GM19463 (cell line): ENCODE data around the gene SF3A1.
"Not testable (repeated sequence)": the region's sequence is repeated elsewhere in the genome, so short reads cannot be mapped to it uniquely, and the experiment has no call there.

Experiments
- ATAC-seq: cut with Tn5 transposase; IDR thresholded peaks from one replicate; pipeline ENCODE4 v1.9.1; 2021; ENCODE audit warnings: mild to moderate bottlenecking, moderate library complexity; ENCODE audit not compliant: unreplicated experiment

Gene SF3A1

DNA sequence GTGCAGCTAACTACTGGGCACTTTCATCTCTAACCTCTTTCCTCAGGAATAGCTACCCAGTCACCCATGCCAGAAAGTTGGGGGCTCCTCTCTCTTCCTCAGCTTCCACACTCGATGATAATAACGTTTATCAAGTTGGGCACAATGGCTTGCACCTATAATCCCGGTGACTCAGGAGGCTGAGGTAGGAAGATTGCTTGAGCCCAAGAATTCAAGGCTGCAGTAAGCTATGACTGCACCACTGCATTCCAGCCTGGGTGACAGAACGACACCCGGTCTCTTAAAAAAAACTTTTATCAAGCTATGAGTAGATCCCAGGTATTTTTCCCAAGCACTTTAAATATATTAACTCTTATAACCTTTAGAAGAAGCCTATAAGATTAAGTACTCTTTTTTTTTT, 2.0 kb downstream of the SF3A1 start:
- no peak for ATAC-seq

DNA sequence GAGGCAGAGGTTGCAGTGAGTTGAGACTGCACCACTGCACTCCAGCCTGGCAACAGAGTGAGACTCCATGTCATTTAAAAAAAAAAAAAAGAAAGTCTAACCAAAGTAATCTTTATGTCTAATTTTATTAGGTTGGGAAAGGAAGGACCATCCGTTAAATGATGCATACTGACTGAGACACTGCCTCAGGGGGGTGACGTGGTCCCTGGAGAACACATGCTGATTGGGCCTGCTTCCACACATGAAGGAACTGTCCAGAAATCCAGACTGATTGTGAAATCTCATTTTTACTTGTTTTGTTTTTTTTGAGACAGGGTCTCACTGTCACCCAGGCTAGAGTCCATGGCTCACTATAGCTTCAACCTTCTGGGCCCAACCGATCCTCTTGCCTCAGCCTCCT, 5.5 kb downstream of the SF3A1 start:
- ATAC-seq, result no peak

DNA sequence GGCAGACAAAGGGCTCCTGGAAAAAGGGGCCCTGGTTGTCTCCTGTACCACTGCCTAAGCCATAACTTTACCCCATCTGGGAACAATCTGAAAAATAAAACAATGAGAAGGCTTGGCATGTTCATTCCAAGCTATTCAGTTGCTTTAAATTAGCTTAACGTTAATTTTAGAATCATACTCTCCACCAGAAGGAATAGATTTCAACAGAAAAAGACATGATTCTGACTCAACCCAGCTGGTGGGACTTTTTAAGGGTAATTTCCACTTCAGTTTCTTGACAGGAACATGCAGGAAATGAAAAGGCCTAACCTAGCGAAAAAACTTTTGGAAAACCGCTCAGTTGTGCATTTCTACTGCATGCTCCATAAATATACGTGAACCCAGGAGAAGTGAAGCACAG, 7.9 kb downstream of the SF3A1 start:
- no peak for ATAC-seq

DNA sequence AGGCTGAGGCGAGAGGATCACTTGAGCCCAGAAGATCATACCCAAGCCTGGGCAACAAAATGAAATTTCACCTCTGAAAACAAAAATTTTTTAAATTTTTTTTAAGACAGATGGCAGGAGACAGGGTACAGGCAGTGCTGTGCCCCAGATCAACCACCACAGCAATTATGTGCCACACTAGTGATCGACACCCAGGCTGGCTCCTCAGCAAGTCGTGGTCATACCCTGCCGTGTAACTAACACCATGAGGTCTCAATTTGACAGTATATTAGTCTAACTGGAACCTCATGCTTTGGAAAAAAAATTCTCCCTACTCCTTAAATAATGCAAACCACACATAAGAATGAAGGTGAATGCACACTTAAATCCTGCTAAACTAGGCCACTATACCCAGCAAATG, 8.3 kb downstream of the SF3A1 start:
- no peak for ATAC-seq

DNA sequence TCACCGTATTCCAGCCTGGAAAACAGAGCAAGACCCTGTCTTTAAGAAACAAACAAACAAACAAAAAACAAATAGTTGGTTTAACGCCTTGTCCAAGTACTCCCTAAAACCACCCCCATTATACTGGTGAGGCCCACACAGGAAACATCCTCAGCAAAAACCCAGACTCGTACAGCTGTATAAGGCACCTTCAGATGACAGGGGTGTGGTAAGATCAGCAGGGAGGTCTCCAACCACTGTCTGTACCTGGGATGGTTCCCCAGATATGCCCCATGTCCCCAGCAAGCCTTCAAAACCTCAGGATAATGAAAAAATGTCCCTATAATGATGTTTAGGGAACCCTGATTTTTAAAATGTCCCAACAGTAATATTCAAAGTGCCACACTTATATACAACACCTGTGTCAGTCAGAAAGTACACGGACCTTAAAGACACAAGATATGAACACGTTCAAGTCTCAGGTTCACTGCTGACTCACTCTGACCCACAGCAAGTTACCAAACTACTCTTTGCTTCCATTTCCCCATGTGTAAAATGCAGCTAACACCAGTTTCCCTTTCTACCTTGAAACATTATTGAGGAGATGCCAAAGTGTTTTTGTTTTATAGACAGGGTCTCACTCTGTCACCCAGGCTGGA, 9.3 kb downstream of the SF3A1 start:
- ATAC-seq, result no peak

DNA sequence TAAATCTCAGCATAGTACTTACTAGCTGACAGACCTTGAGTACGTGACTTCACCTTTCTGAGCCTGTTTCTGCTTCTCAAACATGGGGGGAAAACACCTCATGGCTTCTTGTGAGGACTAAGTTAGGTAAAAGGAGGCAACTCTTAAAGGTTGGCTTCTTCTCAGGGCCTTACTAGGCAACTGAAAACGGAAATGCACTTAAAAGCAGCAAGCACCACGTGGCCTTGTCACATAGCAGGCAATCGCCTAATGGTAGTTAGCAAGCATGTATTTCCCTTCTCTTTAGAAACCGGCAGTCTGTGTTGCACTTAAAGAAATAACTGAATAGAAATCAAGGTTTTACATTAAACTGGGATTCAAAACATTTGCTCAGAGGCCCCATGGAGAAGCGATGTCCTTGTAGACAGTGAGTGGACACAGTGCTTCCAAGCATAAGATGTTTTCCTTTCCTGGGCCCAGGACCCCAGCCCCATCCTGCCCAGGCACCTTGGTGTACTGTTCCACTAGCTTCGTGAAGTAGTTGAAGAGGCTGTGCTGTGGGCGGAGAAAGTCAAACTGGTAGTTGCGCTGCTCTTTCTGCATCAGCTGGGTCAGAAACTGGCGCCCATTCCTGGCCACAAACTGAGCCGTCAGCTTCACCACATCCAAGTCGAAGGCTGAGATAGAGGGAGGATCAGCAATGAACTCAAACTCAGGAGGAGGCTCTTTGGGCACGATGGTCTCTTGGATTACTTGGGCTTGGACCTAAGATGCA, 12.1 kb downstream of the SF3A1 start:
- ATAC-seq, result no peak

DNA sequence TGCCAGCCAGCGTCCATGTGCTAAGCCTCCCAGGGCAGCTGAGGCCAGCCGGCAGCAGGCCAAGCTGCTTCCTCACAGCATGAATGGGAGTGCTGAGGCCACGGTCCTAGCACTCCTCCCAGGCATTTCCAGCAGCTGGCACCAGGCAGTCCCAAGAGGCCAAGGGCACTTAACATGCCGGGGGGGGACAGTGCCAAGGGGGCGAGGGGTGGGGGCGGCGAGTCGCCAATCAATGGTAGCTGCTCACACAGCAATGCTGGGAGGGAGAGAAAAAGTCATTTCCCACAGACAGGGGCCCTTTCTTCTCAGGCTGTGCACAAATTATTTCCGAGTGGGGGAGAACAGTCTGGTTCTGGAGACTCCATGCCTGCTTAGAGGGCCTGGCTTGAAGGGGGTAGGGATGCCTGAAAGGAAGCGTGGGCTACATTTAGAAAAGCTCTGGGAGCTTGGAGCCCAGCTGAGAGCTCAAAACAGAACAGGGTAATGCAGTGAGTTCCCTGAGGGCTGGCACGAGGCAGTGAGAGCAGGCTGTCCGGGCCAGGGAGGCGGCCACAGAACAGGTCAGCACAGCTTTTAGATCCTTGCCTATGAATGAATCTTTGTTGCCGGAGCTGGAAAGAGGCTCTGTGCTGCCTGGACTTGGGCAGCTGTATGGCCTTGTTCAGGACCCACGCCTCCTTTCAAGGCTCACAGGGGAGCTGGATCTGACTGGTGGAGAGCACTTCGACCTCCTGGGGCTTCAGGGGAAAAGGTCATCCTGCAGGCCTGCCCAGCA, 15.6 kb downstream of the SF3A1 start:
- no peak for ATAC-seq

DNA sequence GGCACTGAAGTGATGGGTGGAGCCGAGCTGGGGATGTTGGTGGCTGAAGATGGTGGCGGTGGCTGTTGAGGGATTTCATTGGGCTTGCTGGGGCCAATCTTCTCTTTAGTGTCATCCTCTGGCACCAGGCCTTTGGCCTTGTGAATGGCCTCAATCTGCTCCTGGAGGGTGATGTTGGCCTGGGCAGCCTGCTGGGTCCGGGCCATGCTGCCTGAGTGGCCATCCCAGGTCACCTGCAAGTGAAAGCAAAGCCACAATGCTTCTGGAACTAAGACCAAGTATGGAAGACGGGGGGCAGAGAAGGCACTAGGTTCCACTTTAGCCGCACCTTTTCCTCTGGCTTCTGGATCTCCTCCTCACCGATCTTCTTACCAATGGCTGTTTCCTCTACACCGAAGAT, 17.9 kb downstream of the SF3A1 start:
- ATAC-seq, result no peak

DNA sequence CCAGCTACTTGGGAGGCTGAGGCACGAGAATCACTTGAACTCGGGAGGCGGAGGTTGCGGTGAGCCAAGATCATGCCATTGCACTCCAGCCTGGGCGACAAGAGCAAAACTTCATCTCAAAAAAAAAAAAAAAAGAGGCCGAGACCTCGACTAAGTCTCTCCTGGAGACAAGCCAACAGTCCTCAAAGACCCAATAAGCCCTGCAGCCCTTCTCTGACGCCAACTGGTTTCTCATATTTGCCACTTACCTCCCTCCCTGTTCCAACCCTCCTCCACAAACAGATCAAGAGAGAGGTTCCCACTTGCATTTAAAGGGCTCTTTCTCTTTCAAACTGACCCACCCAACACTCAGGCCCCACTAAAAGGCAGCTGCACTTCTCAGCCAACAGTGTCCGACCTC, 18.4 kb downstream of the SF3A1 start:
- not testable (repeated sequence) for ATAC-seq

DNA sequence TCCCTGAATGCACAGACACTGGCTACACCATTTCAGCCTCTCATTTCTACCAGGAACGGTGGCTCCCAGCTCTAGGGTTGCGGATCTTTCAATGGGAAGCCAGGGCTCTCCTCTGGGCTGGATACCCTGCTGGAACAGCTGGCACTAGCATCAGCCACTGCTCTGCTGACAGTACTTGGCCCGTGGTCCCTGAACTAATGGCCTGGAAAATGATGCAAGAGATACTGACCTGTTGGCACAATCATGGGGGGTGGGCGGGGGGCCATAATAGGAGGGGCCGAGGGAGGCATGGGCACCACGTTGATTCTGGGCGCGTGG, 19.3 kb downstream of the SF3A1 start:
- ATAC-seq, result no peak

DNA sequence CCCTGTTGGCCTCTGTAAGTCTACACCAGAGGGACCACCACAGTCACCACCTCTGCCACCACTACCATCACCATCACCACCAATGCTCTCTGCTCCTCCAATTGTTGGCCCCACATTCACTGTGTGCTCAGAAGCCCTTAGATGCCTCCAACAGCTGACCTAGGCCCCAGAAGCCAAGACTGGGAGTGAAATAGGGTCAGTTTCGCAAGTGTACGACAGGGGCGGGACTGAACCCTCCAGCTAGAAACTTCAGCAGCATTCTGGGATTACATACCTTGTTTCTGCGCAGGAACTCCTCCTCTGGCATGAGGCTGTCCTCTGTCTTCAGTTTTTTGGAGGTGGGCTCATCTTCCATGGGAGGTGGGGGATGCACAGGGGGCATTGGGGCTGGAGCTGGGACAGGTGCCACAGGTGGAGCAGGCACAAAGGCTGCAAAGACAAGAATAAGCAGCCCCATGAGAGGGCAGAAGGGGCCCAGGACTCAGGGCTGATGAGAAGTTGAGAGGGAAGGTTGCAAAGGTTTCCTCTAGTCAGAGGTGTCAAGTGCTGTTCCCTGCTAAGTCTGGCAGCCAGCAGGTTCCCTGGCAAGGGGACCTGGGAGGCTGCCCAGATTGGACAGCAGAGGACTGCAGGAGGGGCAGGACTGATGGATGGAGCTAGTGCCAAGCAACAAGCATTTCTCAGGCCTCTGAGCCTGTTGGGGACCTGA, 19.8 kb downstream of the SF3A1 start:
- no peak for ATAC-seq

DNA sequence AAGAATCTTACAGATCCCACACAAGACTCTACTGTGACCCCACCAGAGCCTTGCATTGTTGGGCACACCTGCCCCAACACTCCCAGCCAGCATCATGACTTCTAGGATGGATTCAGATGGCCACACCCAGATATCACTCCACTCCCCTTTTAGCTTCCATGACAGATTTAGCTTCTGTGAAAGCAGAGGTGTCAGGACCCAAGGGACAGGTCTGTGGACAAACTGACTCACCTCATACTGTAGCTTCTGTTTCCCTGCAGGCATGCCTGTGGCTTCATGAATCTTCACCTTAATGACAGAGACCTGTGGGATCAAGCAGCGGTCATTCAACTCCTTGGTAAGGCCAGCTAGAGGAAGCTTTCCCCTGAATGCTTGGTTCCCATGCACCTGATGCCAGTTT, 21.5 kb downstream of the SF3A1 start:
- ATAC-seq, result no peak

DNA sequence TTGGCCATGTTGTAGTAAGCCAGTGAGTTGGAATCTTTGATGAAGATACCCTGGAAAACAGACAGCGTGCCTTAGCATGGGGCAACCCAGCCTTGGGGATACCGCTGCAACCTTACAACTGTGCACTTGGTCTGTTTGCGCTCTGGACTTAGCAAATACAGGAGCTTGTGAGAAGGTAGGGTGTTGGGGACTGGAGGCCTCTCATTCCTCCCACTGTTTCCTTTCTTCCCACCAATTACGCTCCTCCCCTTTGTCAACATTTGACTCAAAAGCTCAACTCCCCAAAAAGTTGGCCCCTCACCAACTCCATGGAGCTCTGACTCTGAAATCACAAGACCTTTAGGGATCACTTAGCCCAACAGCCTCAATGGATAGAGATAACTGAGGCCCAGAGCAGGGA, 22.0 kb downstream of the SF3A1 start:
- ATAC-seq, result no peak

DNA sequence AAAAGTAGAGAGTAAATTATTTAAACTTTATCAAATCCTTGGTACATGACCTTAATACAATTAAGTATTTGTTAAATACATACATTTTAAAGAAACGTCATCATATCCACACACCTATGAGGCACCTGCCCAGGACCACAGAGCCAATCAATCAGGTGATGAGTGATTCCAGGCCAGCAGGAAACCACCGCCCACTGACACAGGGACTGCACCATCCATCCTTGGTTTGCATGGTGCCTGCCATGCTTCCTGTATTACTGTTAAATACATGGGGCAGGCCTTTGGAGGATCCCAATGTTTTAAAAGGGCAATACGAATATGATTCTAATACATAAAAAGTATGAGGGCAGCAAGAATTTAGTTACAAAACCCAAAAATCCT, 23.0 kb downstream of the SF3A1 start:
- no peak for ATAC-seq

DNA sequence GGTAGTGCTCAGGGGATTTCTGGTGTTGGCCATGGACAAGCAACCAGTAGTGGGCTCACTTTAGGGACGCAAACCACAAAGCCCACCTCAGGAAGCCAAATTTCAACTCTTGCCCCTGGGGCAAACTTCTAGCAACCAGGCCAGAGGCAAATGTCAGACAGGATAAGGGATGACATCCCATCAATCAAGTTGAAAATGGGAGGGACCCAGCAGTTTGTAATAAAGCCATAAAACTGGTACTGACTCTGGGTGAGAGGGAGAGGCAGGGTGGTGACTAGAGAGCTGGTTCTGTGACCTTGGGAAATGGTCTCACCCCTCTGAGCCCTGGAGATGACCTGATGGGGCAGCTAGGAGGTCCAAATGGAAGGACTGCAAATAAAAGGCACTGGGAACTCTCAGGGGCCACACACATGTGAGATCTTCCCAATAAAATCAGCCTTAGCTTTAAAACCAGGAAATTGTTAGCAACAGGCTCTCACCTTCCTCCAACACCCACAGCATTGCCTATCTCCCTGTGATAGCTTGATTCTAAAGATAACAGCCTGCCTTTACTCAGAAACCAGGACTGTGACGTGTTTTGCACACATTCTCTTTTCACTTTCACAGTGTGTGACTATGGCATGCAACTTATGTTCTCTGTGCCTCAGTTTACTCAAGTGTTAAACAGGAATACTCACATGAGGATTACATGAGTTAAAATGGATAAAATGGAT, 23.5 kb downstream of the SF3A1 start:
- no peak for ATAC-seq

DNA sequence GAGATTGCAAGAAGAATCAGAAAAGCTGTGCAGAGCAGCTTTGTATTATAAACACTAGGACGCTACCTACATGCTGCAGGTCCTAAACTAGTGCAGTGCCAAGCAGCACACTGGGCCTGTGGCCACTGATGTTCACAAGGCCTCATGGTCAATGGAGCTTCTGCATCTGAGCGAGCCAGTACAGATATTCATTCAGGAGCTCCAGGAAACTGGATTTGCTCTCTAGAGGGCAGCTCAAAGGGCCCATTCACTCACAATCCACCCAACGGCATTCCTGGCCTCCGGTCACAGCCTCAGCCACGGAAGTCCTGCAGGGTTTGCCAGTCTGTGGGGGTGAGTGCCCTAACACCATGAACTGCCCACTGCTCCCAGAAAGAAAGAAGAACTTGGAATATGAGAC, 24.1 kb downstream of the SF3A1 start:
- ATAC-seq, result no peak

DNA sequence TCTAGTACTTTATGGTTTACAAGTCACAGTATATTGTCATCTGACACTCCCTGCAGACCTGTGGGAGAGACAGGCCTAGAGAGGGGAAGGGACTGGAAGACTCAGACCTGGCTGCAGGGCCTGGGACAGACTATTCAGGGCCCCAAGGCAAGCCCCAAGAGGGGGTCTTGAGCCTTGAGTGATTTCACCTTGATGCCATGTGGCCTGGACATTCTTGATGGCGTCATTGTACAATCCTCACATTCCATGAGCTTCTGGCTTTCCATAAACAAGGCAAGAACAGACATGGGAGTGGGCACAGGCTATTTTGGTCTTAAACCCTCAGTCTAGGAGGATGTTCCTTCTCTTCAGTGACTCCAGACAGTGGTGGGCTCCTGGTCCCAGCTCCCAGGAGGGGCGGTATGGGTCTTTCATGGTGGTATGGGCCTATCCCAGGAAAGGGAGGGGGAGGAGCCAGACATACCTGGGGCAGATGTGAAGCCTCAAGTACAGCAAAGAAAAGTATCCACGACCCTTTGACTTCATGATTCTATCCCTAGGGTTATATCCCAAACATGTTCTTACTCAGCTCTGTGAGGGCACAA, 28.1 kb downstream of the SF3A1 start:
- no peak for ATAC-seq

DNA sequence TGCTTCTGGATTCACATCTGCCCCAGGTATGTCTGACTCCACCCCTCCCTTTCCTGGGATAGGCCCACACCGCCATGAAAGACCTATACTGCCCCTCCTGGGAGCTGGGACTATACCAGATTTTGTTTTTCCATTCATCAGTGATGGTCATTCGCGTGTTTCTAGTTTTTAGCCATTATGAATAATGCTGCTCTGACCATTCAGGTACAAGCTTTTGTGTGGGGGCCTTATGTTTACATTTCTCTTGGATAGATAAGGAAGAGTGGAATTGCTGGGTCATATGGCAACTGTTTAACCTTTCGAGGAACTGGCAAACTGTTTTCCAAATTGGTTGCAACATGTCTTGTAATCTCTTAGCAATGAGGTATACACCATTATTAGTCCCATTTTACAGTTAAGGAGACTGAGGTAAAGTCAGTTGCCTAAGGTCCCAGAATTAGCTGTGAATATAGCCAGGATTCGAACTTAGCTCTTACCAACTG, 28.8 kb downstream of the SF3A1 start:
- no peak for ATAC-seq

DNA sequence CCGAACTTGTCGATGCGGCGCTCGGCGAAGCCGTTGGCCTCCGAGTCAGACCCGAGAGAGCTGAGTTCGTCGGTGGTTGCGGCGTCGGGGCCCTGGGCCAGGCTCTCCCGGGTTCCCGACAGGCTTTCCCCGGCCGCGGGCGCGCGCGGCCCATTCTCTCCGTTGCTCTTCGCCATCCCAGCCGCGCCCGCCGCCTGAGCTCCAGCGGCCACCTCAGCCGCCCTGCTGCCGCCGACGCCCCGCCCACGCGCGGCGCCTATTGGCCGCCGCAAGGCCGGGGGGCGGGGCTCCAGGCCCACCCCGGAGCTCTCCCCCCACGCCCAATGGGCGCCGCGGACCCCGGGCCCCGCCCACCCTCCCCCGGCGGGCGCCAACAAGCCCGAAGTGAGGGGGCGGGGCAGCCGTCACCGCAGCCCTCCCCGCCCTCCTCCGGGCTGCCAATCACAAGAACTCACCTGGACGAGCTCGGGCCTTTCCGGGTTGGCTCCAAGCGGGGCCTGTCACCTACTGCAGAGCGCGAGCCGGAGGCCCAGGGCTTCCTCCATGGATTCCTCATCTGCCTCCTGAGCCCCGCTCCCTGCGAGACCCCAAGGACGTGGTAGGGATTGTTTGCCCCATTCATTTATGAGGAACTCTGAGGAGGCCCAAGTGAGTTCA, 29.9 kb downstream of the SF3A1 start, which contains the start of gene TBC1D10A:
Gene TBC1D10A (minus strand): TSS at position 236 of the 657 bp plus-strand sequence. CDS start 60 bp downstream, at position 176.
- ATAC-seq, result peak; percentile 89

DNA sequence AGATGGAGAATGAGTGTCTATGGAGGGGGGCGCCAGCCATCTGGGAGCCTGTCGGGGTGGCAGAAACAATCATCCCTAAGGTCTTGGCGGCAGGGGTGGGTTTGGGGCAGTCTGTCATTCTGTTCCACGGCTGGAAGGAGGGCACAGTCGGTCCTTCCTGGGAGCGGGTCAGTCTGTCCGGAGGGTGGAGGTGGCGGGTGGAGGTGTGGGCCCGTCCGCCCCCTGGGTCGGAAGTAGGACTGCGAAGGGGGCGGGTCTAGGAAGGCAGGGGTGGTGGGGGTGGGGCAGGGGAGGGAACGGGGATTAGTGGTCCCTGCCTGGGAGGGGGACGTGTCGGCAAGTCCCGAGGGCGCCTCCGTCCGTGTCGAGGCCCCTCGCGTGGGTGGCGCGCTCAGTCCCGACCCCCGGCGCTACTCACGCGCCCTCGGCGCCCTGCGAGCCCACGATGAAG, 30.4 kb downstream of the SF3A1 start:
- peak; percentile 31 for ATAC-seq
